ENCODE data around the gene LFNG. TPM values are rescaled to one million over a fixed set of nuclear protein-coding genes. Genes with fewer than 3 reads are reported as not detected.
A peak's percentile ranks its signal among the peaks of the same experiment; 100 is the strongest.

The LFNG gene
- total RNA-seq, 1 experiment from 2014 or later, result 5.6 TPM

DNA sequence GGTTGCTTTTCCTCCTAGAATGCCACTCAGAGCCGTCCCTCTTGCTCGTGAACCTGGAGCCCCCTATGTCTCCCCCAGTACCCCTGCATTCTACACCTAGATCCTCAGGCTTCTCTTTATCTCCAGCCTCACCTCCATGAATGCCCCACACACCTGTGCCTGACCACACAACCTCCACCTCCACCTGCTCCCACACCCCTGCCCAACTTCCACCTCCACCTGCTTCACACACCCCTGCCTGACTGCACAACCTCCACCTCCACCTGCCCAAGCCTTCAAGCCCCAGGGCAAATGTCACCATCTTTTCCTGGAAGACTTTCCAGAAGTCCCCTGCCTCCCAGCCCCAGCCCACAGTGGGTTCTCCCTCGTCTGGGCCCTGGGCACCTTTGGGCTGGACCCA, 6.9 kb upstream of the LFNG start:
- in situ Hi-C loops (cut with HindIII; ENCODE audit: low sequenced_read_pairs), result no loop called here
- DNase-seq (ENCODE audit: low spot score), result no peak

- no peak for DNase-seq (ENCODE audit: low spot score)
These were observed 5.9 kb upstream of the LFNG start for GRCh38 chr7:2513702-2514101.

GRCh38 chr7:2514473-2515423, 4.8 kb upstream of the LFNG start:
- no peak for DNase-seq (ENCODE audit: low spot score)
- in situ Hi-C loops (cut with HindIII; ENCODE audit: low sequenced_read_pairs), result no loop called here

More at GRCh38 chr7:2513702-2514101, 5.9 kb upstream of the LFNG start:
- in situ Hi-C loops (cut with HindIII; ENCODE audit: low sequenced_read_pairs), result no loop called here

DNA sequence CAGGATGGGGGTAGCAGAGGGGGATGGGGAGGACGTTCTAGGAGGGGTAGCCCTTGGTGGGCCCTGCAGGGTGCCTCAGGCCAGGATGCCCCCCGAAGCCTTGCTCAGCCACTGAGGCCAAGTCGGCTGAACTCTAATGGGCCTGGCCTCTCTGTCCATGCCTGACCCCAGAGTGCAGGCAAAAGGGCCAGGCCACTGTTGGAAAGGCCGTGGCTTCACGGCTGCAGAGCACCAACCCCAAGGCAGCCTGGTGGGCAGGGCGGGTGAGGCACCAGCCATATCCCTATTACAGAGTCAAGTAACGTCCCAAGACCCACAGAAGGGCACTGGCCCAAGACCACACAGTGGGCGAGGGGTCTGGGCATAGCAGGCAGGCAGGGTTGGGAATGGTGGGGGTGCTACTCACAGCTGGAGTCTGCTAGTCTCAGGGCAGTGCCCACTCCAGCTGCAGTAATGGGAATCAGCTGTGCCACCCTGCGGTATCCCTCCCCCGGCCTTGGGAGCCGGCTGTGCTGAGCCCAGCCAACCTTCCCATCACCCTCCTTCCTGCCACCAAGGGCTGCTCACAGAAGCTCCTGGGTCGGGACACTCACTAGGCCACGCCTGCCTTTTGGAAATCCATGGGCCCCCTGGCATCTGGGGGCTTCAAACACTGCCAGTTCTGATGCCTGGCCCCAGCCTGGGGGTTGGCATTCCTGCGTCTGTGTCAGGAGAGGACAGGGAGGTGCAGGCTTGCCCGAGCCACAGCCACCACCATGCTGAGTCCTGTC, 4.0 kb upstream of the LFNG start:
- in situ Hi-C loops (cut with HindIII; ENCODE audit: low sequenced_read_pairs), result no loop called here
- DNase-seq (ENCODE audit: low spot score), result no peak

DNA sequence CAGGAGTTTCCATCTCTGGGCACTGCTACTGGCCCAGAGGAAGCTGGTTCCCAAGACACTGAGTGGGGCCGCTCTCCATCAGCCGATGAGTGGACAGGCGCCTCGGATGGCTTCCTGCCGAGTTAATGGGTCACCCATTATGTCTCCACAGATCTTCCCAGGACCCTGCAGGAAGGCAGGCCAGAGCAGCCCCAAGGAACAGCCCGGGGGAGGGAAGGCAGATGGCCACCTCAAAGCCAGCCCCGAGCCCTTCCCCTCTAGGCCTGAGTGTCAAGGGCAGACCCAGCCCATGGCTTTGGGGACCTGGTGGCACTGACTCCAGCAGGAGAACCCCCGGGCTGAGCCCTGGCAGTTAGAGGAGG, 3.4 kb upstream of the LFNG start:
- in situ Hi-C loops (cut with HindIII; ENCODE audit: low sequenced_read_pairs), result no loop called here
- DNase-seq (ENCODE audit: low spot score), result no peak

GRCh38 chr7:2517026-2517425, 2.5 kb upstream of the LFNG start:
- in situ Hi-C loops (cut with HindIII; ENCODE audit: low sequenced_read_pairs), result no loop called here
- no peak for DNase-seq (ENCODE audit: low spot score)

DNA sequence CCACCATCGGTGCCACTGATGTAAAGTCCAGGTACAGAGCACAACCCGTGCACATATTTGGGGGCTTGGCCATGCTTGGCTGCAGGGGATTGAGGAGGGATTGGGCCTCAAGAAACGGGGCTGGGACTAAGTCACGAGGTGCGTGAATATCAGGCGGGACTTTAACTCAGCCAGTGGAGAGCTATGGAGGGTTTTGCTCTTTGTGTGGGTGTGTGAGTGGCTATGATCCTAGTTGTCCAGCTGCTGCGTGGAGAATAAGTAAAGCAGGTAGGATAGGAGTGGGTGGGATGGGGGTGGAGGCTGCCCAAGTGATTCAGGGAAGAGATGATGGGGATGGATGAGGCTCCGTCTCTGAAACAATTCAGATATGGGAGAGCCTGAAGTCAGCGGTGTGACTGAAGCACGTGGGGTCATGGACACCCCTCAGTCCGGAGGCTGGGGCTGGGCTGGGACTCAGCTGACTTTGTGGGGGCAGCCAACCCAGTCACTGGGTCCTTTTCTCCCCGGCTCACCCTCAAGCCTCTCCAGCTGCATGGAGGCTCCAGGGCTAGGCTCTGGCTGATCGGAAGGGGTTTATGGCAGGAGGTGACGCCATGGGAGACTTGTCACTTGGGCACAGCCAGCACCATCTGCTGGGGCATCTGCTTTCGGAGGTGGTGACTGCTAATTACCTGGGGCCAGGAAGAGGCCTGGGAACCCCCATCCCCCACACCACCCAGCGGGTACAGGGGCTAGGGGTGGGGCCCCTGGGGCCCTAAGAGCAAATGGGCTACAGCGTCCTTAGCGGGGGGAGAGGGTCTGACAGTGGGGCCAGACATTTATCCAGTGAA, 1.7 kb upstream of the LFNG start:
- DNase-seq (ENCODE audit: low spot score), result peak; percentile 88
- in situ Hi-C loops (cut with HindIII; ENCODE audit: low sequenced_read_pairs), result no loop called here

DNA sequence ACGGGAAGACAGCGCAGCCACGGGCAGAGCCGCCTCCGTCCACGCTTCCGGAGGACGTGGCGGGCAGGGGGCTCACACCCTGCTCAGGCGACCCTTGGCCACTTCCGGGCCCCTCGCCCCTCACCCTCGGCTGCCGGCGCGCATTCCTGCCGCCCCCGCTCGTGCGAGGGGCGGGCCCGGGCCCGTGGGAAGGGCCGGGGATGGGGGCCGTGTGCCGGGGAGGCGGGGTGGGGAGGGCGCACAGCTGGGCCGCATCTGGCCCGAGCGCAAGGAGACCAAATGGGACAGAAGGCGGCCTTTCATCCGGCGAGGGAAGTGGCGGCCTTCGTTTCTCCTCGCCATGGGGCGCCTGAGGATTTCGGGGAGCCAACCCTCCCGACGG, 846 bp upstream of the LFNG start:
- no peak for DNase-seq (ENCODE audit: low spot score)
- in situ Hi-C loops (cut with HindIII; ENCODE audit: low sequenced_read_pairs), result no loop called here

- DNase-seq (ENCODE audit: low spot score), result no peak
- in situ Hi-C loops (cut with HindIII; ENCODE audit: low sequenced_read_pairs), result no loop called here
These were observed 672 bp downstream of the LFNG start for GRCh38 chr7:2520131-2520760.

DNA sequence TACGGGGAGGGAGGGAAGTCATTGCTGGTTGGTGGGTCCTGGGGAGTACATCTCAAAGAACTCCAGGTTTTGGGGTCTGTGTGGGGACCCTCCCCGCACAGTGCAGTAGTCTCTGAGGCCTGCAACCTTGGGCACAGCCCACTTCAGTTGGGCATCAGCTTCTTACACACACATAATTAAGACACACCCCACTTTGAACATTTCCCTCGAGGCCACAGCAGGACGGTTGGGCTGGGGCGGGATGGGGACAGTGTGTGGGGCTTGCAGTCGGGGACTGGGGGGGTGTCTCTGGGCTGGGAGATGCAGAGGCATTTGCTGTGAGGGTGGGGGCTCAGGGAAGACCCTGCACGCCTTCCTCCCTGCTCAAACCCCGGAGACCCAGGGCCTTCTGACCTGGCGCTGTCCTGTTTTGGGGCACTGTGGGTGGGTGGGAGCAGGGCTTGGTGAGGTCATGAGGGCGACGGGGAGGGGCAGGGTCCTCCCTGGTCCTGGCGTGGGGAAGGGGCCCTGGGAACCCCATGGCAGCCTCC, 1.3 kb downstream of the LFNG start:
- in situ Hi-C loops (cut with HindIII; ENCODE audit: low sequenced_read_pairs), result no loop called here
- no peak for DNase-seq (ENCODE audit: low spot score)

DNA sequence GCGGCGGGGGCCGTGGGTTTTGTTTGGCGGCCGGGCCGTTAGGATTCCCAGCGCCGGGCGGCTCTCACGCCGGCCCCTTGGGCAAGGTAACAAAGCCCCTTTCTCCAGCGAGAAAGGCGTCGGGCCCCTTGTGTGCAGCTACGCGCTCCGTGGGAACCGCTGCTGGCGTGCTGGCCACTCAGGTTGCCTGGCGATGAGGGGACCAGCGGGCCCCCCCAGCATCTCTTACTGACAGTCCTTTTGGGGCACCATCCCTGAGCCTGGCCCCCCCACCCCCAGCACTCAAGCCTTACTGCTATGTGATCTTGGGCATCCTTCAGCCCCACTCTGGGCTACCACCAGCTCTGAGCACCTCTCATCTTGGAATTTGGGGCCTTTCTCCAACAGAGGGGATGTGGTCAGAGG, 1.8 kb downstream of the LFNG start:
- no peak for DNase-seq (ENCODE audit: low spot score)
- in situ Hi-C loops (cut with HindIII; ENCODE audit: low sequenced_read_pairs), result no loop called here

- no peak for DNase-seq (ENCODE audit: low spot score)
- in situ Hi-C loops (cut with HindIII; ENCODE audit: low sequenced_read_pairs), result no loop called here
These were observed 2.5 kb downstream of the LFNG start for GRCh38 chr7:2521952-2522591.

GRCh38 chr7:2522780-2523433, 3.3 kb downstream of the LFNG start:
- in situ Hi-C loops (cut with HindIII; ENCODE audit: low sequenced_read_pairs), result no loop called here
- DNase-seq (ENCODE audit: low spot score), result no peak

DNA sequence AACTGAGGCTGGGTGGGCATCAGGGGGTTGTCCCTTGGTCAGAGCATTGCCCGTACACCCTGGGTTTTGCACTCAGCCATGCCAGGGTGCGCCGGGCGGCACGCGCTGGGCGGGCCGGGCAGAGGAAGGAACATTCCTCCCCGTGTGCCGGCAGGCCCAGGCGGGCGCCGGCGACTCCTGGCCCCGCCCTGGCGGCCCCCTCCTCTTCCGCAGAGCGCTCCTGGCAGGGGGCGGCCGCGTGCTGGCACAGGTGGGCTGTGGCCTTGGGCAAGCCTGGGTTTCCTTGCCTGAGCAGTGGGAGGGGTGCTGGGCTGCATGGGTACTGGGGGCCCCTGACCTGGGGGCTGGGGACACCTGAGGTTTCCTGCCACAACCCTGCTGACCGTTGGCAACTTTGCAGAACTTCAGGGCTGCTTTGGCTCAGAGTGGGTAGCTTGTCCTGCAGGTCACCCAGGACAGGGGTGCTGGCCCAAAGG, 3.9 kb downstream of the LFNG start:
- in situ Hi-C loops (cut with HindIII; ENCODE audit: low sequenced_read_pairs), result no loop called here
- no peak for DNase-seq (ENCODE audit: low spot score)

DNA sequence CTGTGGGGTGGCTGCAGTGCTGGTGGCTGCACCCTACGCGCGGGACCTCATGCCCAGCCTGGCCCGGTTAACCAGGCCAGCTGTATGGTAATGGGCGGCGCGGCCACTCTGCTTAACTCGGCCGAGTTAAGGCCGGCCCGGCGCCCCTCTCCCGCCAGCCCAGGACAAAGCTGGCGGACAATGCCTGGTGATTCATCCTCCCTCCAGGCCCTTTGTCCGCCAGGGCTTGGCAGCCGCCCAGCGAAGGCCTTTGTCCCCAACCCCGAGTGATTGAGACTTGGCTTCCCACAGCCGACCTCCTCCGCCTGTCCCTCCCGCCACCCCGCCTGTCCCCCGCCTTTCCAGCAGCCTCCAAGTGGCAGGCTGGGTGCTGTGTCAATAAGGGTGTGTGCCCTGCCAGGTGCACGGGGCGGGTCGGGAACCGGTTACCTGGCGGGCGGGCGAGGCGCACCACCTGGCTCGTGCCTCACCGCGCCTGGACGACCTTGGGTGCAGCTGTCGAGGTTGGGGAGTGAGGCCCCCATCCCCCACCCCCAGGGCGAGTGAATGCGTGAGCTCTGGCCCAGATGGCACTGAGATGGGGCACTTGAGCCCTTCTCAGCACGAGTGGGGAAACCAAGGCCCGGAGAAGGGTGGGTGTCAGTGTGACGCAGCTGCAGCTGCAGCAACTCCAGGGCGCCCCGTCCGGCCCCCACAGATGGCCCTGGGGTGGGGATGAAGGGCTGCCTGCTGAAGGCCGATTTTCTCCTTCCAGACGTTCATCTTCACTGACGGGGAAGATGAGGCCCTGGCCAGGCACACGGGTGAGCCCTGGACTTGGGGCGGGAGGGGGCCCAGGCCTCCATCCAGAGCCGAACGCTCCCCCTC, 4.6 kb downstream of the LFNG start:
- in situ Hi-C loops (cut with HindIII; ENCODE audit: low sequenced_read_pairs), result no loop called here
- peak; percentile 63 for DNase-seq (ENCODE audit: low spot score)

- DNase-seq (ENCODE audit: low spot score), result no peak
- in situ Hi-C loops (cut with HindIII; ENCODE audit: low sequenced_read_pairs), result no loop called here
These were observed 5.5 kb downstream of the LFNG start for GRCh38 chr7:2524808-2525657.
